Myocyte (in vitro differentiated cells): ENCODE data around the gene ZNF620. TPM values are rescaled to one million over a fixed set of nuclear protein-coding genes. Genes with fewer than 3 reads are reported as not detected.
"Not testable (repeated sequence)": the region's sequence is repeated elsewhere in the genome, so short reads cannot be mapped to it uniquely, and the experiment has no call there.

ENCODE experiments used
- DNase-seq: peaks from one replicate; pipeline ENCODE4 v3.0.0-alpha.2; 2012; ENCODE audit warnings: low read depth
- total RNA-seq: library from RNA; depleted of rRNA; stranded (reverse); fragments of >200 nt; gene quantifications from 2 replicates; pipeline ENCODE4 v1.2.3, GENCODE V29; 2014

The ZNF620 gene
- total RNA-seq, 1 donor from 2014 or later, result 0.37 TPM

DNA sequence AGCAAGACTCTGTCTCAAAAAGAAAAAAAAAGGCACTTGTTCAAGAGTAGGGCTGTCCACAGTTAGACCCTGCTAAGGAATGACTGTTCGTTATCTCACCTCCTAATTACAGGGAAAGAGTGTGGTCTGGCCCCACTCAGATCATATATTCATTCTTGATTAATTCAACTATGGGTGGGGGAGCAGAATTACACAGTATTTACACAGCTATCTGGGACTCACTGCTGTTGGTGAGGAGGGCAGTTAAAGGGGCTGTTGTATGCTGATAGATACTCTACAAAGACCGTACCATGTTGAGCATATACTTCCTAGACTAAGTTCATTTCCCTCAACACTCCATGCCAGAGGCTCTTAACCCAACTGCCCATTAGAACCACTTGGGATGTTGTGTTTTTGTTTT, 3.8 kb upstream of the ZNF620 start:
- no peak for DNase-seq

DNA sequence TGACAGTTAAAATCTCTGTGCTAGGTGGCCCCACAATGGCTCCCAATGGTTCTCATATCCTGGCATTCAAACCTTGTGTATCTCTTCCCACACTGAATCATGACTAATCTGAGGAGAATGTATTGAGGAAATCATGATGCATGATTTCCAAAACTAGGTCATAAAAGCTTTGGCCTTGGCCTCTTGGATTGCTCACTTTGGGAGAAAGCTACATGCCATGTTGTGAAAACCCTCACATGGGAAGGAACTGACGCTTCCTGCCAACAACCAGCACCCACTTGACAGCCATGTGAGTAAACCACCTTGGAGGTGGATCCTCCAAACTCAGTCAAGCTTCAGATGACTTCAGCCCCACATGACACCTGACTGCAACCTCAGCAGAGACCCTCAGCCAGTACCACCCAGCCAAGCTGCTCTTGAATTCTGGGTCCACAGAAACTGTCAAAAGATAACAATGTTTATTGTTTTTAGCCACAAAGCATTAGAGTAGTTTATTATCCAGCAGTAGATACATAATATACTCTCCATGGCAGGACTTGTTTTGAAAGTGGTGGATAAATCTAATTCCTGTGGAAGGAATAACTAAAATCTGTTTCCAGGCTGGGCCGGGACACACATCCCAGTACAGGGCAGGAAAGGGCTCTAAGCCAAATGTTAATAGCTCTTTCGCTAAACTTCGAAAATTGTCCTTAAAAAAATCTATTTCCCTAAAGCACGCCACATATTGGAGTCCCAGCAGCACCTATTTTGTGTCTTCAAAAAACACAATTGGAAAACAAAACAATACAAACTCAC, 1.0 kb upstream of the ZNF620 start:
- DNase-seq, result peak; percentile 66

DNA sequence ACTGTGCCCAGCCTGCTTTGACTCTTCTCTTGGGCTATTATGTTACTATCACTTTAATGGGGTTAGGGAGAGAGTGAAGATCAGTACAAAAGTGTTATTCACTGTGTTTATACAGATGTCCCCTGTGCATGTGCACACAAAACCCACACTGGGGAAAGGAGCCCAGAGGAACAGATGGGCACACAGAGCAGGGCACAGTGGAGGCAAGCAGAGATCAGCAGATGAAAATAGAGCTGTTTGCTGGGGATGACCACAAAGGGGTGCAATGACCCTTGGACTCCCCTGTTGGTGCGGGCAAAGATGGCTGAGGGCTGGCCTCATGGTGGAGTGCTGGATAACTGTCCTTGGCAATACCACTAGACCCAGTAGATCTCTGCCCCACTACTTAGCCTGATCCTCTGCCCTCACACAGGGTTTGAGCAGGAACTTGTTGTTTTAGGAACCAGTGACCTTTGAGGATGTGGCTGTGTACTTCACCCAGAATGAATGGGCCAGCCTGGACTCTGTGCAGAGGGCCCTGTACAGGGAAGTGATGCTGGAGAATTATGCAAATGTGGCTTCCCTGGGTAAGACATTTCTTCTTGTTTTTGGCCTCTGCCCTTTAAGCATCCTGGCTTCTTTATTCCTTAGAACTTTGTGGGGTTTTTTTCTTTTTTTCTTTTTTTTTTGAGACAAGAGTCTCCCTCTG, 5.3 kb downstream of the ZNF620 start:
- DNase-seq, result no peak

DNA sequence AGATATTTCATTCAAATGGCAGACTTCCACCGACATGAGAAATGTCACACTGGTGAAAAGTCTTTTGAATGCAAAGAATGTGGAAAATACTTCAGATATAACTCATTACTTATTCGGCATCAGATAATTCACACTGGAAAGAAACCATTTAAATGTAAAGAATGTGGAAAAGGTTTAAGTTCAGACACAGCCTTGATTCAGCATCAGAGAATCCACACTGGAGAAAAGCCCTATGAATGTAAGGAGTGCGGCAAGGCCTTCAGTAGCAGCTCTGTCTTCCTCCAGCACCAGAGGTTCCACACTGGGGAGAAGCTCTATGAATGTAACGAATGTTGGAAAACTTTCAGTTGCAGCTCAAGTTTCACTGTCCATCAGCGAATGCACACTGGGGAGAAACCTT, 10.4 kb downstream of the ZNF620 start:
- no peak for DNase-seq

DNA sequence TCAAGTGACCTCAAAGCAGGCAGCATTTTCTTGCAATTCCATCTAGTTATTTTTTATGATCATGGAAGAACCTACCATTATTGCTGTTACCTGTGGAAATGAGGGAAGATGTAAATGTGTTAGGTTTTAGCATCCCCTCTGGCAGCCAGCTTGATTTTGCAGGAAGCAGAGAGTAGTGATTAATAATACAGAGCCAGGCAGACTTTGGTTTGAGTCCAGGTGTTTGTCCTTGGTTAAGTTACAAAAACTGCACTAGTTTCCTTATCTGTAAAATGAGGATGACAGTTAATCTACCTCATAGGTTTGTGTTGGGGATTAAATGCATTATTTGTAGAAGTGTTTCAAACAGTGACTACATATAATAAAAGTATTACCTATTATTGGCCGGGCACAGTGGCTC, 12.2 kb downstream of the ZNF620 start:
- DNase-seq, result no peak

DNA sequence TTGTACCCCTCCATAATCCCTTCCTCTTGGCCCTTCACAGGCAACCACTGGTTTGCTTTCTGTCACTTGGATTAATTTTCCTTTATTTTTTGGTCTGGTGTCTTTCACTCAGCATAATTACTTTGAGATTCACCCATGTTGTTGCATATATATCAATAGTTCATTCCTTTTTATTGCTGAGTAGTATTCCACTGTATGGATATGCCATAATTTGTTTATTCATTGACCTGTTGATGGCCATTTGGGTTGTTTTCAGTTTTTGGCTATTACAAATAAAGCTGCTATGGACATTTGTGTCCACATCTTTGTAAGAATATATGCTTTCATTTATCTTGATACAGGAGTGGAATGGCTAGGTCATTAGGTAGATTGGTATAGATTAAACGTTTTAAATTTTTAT, 13.0 kb downstream of the ZNF620 start:
- no peak for DNase-seq

DNA sequence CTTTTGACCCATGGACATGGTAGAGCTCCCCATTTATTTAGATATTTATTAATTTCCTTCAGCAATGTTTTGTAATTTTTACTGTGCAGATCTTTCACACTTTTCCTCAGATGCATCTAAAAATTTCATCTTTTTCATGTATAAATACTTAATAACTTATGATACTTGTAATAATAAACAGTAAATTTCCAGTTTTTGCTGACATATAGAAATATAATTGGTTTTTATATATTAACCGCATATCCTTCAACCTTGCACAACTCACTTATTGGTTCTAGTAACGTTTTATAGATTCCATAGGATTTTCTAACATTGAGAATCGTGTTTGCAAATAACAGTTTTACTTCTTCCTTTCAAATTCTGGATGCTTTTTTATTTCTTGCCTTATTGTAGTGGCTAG, 15.4 kb downstream of the ZNF620 start:
- no peak for DNase-seq

DNA sequence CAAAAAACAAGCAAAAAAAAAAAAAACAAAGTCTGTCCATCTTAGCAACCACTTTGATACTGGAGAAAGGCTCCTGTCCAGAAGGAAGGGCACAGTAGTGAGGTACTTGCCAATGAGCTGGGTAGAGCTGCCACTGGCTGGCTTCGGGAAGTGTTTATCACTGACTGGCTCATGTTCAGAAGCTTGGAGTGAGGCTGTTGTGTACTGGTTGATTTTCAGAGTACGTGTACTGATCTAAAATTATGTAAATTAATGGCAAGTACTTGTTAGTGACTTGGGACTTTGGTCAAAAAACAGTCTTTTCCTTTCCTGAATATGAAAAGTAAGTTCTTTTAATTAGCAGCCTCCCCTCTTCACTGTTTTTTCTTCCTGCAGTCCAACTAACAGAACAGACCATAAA, 17.9 kb downstream of the ZNF620 start:
- DNase-seq, result no peak

DNA sequence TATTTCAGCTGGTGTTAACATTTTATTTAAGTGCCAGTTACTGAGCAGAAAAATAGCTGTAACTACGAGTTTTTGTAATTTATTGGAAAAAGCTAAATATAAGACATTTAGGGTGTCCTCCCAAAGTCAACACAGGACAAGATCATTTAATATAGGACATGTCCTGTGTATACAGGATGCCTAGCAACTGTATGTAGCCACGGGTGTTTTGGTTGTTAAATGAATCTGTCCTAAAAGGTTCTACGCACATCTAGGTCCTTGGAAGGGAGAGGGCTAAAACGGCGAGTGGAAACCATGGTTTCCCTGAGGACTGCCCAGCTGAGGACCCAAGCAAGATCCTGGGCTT, 18.4 kb downstream of the ZNF620 start:
- no peak for DNase-seq

DNA sequence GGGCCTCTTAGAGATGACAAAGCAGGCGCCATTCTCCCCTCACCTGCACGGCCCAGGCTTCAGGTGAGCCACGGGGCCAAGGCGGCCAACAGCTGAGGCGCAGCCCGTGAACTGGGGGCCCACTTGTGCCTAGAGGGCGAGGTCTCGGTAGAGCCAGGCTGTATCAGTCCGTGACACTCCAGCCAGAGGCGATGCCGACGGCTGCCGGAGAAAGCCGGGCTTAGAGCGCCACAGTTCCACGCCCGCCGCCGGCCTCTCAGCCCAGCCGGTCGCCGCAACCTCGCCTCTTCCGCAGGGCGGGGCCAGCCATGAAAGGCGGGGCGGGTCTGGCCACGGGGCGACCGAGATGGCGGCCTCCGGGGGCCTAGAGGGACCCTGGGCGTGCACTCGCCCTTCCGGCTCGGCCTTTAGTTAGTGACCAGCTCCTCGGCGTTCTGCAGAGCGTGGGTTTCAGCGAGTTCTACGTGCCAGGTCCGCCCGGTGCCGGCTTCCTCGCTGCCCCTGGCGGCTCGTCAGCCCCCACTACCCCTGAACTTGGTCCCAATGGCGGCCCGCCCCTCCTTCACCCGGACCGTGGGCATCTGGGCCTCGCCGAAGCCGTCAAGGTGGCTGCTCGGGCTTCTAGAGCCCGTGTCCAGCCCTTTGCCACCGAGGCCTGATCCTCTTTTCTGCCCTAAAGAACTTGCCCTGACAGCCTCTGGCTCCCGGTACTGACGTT, 18.9 kb downstream of the ZNF620 start, which contains the start of gene ZNF621:
ZNF621 (plus strand) TSS at position 393 of the 718 bp plus-strand sequence. CDS start 881 bp downstream, outside the sequence.
- DNase-seq, result peak; percentile 89

DNA sequence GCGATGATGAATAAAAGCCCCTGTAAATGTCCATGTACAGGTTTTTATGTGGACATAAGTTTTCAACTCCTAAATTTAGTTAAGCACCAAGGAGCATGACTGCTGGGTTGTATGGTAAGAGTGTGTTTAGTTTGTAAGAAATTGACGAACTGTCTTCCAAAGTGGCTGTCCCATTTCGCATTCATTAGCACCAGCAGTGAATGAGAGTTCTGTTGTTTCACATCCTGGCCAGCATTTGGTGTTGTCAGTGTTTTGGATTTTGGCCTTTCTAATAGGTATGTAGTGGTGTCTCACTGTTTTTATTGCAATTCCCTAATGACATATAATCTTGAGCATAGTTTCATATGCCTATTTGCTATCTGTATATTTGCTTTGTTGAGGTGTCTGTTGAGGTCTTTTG, 22.6 kb downstream of the ZNF620 start:
- no peak for DNase-seq

DNA sequence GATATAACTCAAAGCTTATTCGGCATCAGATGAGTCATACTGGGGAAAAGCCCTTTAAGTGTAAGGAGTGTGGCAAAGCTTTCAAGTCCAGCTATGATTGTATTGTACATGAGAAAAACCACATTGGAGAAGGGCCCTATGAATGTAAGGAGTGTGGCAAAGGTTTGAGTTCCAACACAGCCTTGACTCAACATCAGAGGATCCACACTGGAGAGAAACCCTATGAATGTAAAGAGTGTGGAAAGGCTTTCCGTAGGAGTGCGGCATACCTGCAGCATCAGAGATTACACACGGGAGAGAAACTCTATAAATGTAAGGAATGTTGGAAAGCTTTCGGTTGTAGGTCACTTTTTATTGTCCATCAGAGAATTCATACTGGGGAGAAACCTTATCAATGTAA, 26.4 kb downstream of the ZNF620 start:
- DNase-seq, result no peak

DNA sequence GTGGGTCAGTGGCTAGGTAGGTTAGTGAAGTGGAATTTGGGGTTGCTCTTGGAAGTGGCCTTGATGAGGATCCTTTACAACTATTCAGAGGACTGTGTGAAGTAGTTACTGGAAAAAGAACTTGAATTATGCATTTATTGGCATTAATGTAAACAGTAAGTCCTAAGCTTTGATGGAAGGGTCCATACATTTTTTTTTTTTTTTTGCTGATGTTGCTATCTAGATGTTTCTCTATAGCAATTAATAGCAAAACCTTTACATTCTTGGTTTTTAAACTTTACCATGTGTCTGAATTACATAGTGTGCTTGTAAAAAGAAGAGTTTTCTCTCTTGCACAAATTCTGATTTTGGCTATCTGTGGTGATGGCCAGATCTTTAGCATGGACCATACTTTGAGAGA, 28.4 kb downstream of the ZNF620 start:
- DNase-seq, result no peak

DNA sequence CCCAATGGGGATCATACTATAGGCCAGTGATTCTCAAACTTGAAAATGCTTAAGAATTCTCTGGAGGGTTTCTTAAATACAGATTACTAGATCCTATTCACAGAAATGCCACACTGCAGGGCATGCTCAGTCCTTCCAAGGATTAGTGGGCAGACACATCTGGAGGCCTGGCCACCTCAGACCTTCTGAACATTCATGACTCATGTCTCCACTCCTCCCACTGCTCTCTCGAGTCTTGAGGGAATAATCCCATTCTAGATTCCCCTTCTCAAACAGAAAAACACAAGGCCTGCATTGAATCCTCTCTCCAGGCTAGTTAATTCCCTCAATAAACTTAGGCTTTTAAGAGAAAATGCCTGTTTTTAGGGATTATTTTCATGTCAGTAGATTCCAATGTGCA, 41.0 kb downstream of the ZNF620 start:
- DNase-seq, result peak; percentile 79

DNA sequence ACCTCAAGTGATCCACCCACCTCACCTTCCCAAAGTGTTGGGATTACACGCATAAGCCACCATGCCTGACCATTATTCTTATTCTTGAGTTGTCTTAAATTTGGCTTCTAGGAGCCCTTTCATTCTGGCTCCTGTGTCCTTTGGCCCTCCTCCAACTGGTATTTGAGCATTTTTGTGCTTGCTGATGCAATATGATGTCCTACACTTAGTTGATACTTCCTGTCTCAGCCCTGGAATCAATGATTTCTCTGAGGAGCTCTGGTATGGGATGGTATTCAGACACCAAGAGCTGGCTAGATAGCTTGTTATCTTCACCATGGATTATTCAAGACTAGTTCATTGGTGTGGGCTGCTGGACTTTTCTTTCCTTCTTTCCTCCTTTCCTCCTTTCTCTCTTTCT, 44.3 kb downstream of the ZNF620 start:
- DNase-seq, result no peak

DNA sequence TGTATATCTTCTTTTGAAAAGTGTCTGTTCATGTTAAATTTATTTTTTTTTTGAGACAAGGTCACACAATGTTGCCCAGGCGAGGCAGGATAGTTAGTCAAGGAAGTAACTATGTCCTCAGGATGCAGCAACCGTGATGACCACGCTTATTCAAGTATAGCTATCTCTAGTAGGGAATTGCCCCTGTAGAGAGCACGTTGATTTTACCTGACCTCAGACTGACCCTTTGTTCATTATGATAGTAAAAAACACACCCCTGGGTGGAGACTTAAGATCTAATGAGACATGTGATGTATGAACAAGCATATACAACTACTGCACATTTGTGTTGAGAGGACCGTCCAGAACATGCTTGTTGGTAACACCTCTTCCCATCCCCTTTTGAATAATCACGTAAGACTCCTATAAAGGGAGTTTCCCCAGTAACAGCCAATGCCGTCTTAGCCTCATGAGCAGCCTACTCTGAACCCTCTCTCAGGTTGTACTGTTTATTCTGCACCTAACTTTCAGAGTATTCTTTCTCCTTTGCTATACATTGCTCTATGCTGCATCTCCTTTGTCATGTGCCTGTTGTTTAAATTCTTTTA, 51.8 kb downstream of the ZNF620 start:
- no peak for DNase-seq

DNA sequence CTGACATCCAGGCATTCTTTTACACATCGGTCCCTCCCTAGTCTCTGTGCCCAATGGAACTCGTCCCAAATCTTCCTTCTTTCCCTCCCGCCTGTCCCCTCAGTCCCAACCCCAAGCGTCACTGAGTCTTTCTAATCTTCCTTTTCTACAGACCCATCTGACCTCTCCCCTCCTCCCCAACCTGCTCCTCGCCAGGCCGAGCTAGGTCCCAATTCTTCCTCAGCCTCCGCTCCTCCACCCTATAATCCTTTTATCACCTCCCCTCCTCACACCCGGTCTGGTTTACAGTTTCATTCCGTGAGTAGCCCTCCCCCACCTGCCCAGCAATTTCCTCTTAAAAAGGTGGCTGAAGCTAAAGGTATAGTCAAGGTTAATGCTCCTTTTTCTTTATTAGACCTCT, 56.6 kb downstream of the ZNF620 start:
- not testable (repeated sequence) for DNase-seq

DNA sequence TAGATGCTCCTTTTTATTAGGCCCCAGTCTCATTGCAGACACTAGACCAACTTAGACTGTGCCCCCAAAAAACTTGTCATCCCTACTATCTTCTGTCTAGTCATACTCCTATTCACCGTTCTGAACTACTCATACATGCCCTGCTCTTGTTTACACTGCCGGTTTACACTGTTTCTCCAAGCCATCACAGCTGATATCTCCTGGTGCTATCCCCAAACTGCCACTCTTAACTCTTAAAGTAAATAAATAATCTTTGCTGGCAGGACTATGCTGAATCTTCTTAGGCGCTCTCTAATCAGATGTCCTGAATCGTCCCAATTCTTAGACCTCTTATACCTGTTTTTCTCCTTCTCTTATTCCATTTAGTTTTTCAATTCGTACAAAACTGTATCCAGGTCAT, 59.8 kb downstream of the ZNF620 start:
- not testable (repeated sequence) for DNase-seq

DNA sequence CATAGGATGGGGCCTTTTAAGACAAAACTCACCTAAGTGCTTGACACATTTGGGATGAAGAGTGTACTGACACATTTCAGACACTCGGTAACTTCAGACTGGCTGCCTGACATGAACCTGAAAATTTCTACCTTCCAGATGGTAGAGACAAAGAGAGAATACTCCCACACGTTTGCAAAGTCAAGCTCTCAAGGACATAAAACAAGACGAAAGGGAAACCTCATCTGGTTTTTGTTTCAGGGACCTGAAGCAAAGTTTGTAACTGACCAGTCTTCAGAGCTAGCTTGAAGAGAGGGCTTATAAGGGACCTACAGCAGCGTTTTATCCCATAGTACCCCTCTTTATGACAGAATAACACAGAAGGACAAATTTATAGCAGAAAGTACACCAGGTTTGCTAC, 60.9 kb downstream of the ZNF620 start:
- no peak for DNase-seq
